GM19324 (cell line): ENCODE measurements around the gene GSN.

Experiments
- ATAC-seq: cut with Tn5 transposase; IDR thresholded peaks from one replicate; pipeline ENCODE4 v1.9.1; 2021; ENCODE audit warnings: mild to moderate bottlenecking, moderate library complexity; ENCODE audit not compliant: unreplicated experiment, low FRiP score

GSN gene

DNA sequence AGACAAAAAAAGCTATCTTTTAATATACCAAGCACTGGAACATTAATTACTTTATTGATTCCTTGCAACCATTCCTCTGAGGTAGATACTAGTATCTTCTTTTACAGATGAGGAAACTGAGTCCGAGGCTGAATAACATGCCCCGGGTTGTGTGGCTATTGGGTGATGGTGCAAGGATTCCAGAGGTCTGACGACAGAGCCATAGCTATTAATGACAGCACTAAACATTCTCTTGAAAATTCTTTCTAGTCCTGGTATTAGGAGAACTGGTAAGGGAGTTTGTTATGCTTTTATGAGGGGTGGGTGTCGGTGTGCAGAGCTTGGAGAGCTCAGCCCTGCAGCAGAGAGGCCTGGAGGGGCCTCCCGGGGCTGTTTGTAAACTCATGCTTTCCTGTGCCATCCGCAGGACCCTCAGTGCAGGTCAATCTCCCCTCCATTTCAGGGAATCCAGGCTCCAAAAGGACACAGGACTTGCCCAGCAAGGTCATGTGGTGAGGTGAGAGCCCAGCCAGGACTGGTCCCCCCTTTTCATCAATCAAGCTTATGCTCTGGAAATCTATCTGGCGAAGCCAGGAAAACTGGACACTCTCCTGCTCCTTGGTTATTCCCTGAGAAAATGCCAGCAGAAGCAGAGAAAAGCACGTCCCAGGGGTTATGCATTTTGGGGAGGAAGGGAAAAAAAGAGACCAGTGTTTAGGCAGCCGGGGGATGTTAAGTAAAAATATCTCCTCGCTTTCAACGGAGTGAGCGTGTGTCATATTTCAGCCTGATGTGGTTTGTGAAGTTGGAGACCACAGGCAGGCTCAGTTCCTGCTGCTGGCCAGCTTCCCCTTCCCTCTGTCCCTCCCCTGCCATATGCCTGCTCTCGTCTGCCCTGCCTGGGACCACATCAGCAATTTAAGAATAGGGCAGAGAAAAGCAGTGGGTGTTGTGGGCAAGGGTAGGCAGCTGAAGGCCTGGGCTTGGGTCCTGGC is 3.7 kb downstream of the GSN start:
- ATAC-seq: no peak

DNA sequence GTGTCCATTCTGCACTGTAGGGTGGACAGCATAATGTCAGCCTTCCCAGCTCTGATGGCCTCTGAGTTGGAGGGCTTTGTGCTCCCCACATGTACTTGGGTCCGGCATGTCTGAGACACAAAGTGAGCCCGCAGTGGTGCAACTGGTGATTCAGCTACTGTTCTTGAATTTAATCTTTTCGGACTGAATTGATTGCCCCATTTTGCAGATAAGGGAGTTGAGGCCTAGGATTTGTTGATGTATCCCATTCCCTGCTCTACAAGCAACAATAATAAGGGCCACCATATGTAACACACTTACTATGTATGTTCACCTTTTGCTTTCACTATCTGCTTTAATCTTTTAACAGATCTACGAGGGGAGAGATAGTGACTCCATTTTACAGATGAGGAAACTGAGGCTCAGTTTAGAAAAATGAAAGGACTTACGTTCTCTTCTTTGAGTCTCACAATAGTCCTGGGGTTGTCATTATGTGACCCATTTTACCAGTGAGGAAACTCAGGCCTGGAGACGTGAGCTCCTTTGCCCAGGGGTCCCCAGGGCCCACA is 4.5 kb downstream of the GSN start:
- ATAC-seq: no peak

DNA sequence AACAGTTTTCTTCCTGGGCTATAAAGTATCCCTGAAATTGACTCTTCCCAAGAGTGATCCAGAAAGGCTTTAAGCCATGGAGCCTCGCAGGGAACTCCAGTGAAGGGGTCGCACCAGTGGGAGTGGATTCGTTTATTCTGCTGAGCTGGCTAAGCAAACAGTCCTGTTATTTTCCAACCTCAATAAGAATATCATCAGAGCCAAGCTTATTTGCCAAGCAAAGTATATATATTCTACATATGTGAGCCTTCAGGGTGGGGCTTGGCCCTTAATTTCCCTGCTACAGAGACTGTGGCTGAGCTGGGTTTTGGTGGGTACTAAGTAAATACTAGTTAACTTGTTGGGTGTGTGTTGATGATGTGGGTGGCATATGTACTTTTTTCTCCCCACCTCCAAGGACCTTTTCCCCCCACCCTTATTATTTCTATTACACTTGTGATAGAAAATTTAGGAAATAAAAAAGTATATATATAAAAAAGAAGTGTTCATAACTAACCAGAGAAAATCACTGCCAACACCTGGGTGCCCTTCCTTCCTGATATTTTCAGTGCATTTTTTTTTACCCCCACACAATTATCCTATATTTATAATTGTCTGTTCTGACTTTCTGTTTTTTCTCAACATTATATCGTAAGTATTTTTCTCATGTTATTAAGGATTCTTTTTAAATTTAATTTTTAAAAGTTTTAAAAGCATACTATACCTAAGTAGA is 5.3 kb downstream of the GSN start:
- ATAC-seq: no peak

DNA sequence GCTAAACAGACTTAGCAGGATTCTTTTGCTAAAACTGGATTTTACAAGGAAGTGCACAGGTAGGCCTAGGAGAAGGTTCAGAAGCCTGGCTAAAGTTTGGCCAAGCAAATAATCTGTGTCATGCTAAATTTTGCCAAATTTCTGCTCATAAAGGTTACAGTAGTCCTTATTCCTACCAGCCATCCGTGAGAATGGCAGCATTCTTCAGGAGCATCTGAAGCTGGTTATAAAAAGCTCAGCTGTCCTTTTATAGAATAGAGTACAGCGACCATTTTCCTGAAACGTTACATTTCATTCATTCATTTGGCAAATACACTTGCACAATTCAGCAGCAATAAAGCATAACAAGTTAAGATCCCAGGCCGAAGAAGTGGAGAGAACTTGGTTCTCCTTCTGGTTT is 6.9 kb downstream of the GSN start:
- no peak for ATAC-seq

DNA sequence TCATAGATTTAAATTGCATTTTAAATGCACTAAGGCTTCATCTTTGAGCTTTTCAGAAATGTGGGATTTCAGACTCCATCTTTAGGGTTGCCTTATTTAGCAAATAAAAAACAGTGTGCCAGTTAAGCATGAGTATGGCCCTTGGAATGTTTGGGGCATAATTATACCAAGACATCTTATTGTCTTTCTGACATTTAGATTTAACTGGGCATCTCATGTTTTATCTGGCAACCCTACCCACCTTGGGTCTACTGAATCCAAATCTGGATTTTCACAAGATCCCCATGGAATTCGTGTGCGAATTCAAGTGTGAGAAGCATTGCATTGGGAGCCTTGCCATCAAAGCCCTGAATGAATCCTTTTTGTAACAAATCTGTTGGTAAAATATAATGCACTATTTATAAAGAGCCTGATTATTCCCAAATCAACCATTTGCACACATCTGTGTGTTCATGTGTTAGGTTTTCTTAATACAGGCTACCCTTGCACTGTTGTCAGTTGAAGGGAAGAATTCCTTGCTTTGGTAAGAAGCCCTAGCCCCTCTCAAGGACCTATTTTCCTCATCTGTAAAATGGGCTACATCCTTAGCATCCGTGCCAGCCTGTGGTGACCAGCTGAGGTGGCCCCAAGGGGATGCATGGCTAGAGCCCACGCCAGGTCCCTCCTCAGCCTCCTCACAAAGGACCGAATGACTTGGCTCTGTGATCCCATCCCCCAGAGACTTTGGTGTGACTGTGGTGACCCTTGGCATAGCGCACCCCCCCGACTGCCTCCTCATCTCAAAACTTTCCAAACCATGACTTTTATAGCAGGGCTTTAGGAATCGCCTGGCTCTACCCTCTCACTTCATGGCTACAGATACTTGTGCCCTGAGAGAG is 8.1 kb downstream of the GSN start:
- no peak for ATAC-seq

DNA sequence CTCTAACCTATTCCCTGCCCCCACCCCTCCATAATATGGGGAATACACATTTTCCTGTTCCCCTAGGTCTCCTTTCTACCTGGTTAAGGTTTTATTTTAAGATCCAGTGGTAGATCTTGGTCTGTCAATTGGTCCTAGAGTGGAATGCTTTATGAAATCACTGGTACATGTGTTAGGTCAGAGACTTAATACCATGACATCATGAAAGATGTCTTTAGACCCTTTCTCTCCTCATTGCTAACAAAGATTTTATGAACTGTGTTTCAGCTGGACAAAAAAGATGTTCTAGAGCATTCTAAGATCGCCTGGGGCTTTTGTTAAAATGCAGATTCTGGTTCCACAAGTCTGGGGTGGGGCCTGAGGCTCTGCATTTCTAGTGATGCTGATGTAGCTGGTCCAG is 9.1 kb downstream of the GSN start:
- ATAC-seq: no peak

DNA sequence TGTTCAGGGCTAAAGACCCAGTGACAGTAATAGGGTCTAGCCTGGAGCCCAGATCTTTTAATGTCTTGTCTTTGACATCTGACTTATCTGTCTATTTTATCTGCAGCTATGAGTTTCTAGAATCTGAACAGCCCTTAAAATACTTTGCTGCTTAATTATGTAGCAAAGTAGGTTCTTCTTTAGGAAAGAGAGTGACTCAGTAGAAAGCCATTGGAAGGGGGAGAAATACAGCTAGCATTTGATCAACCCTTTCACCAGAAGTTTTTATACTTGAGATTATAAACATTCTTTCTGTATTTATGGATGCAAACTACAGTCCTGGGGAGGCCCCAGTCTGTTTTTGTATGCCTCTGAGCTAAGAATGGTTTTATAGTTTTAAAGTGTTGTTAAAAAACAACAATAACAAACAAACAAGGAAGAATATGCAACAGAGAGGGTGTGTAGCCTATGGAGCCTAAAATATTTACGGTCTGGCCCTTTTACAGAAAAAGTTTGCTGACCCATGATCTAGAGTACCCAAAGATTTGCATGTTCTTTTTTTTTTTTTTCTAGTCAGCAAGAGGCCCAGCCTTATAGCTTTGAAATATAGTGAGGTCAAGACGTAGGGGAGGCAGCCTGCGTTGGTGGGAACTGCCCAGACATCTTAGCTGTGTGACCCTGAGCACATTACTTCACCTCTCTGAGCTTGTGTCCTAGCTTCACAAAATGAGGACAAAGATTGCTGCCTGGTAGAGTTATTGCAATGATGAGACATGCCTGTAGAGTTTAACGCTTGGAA is 9.7 kb downstream of the GSN start:
- no peak for ATAC-seq

DNA sequence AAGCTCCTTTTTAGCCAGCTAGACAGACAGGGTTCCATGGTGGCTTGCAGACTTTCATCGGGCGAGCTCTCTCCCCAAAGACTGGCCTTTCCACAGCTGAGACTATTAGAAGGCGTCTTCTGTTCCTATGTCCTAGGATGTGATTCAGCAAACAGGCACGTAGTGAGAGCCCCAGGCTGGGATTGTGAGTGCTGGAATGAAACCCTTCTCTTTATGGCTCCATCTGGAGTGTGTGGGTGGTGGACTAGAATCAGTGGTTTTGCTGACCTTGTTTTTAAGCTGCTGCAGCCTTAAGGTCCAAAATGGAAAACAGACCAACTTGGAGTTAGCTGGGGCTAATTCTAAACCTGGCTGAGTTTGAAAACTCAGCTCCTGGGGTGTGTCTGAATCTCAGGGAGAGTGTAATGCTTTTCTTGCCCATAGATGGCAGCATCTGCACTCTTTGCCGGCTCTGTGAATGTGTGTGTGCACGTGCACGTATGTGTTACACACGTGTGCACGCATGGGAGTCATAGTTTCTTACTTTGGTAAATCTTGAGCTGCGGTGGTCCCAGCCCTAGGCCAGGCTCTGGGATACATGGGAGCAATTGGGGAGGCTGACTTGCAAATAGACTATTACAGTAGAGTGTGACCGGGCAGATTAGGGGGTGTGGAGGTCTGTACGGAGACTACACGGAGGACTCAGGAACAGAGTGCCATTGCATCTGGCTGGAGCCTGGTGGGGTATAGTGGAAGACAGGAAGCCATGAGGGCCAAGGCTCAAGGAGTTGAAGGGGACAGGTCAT is 10.7 kb downstream of the GSN start:
- ATAC-seq: no peak

DNA sequence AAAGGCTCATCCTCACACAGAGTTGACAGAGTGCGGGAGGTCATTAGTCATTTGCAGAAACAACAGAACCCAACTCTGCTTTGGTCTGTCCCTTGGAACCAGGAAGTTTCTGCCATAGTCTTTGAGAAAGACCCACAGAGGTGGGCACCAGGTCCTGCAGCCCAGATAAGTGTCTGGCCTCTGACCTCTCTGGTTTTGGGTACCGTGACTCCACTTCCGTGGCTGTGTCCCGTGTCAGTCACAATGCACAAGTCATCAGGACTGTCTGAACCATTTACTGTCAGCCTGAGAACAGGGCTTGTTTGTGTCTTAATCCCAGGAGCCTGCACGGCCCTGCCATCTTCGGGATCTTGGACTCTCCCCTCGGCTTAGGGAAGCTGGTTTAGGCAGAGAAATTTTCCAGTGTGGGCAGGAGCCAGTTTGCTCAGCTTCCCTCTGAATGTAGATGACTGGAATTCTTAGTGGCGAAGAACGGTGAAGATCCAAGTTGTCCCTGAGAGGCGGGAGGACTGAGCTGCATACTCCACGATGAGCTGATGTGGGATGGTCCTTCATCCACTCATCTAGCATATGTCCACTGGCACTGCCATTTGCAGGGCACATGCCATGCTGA is 11.9 kb downstream of the GSN start:
- no peak for ATAC-seq

DNA sequence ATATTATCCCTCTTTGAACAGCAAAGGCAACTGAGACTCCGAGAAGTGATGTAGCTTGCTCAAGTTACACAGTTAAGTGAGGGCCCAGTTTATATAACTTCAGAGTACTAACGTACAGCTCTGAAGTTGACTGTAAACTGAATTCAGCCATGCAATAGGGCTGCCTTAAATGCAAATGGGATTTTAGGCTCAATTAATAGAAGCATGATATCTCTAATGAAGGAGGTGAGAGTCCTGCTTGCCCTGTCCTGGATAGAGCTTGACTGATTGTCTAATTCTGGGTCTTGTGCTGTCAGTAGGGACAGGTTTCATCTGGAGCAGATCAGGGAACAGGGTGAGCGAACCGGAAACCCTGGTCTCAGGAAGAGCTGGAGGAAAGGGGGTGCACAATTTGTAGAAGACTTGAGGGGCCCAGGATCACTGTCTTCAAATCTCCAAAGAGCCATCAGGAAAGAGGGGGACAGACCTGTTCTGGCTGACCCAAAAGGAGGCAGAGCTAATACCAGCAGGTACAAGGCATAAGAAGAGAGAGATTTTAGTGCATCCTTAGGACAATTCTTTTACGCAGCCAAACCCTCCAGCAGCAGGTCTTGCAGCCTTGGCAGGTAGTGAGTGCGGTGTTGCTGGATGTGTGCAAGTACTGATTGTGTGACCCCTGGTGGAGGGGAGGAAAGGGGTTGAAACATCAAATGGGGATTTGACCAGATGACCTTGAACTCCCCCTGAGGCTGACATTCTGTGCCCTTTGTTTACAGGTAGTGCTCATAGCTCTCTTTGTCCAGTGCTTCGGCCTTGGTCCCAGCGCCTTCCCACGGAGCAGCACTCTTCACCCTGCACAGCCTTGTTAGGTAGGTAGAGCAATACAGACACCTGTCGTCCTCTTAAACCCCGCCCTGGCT is 13.0 kb downstream of the GSN start:
- ATAC-seq: no peak

DNA sequence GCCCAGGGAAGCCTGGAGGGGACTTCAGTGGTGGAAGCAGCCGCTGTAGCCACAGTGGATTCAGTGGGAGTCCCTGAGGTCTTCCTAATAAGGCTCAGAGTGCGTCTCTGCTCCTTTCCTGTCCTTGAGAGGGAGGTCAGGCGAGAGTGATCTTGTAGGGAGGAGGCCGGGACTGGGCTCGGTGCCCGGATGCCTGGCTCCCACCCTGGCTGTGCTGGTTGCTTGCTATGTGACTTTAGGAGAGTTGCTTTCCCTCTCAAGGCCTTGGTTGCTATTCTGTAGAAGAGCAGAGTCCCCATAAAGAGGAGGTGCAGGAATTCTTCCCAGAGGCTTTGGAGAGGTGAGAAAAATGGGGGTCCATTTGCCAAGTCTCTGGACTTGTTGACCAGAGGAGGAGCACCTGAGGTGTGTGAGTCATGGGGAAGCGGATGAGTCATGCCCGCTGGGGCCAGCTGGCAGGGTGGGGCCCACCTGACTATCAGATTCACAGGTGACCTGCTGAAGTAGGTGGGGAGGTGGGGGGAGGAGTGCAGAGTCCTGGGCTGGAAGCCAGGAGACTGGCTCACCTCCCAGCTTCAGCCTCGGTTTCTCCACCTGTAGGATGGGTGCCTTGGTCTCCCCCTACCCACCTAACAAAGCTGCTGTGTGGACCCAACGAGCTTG is 13.8 kb downstream of the GSN start:
- ATAC-seq: no peak

DNA sequence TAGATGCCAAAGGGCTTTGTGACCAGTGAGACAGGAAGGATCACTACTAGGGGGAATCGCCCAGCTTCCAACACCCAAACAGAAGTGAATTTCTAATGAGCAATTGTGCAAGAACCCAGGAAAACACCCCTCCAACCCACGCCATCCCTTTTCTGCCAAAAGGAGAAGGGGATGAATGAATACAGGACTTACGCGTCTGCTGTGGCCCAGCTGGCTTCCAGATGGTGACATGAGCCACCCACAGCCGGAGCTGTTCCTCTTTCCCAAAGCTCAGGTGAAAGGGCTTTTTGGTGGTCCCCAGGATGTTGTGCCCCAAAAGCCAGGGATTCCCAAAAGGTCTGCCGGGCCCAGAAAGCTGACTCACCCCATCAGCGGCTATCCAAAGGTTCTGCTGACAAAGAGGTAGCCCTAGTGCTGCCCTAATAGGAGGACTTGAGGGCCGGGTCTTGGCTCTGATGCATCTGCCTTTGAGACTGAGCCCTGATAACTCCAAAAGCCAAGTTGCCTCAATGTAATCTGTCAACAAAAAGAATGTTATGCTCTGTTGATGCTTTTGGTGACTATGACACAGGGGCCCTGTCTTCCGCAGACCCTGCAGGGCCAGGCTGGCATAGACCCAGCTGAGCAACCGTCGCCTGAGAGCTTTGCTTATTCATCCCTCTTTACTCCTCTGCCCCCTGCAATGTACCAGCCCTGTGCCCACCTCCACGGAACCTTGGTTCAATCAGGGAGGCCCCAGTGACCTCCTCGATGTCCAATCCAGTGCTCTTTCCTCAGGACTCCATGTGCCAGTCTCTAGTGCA is 14.5 kb downstream of the GSN start:
- ATAC-seq: no peak

DNA sequence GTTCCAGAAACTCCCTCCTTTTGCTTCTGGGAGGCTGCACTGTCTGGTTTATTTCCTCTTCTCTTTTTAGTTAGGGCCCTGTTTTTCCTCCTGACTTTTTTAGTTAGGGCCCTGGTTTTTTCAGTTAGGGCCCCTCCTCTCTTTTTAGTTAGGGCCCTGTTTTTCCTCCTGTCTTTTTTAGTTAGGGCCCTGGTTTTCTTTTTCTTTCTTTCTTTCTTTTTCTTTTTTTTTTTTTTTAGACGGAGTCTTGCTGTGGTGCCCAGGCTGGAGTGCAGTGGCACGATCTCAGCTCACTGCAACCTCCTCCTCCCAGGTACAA is 15.1 kb downstream of the GSN start:
- no peak for ATAC-seq

DNA sequence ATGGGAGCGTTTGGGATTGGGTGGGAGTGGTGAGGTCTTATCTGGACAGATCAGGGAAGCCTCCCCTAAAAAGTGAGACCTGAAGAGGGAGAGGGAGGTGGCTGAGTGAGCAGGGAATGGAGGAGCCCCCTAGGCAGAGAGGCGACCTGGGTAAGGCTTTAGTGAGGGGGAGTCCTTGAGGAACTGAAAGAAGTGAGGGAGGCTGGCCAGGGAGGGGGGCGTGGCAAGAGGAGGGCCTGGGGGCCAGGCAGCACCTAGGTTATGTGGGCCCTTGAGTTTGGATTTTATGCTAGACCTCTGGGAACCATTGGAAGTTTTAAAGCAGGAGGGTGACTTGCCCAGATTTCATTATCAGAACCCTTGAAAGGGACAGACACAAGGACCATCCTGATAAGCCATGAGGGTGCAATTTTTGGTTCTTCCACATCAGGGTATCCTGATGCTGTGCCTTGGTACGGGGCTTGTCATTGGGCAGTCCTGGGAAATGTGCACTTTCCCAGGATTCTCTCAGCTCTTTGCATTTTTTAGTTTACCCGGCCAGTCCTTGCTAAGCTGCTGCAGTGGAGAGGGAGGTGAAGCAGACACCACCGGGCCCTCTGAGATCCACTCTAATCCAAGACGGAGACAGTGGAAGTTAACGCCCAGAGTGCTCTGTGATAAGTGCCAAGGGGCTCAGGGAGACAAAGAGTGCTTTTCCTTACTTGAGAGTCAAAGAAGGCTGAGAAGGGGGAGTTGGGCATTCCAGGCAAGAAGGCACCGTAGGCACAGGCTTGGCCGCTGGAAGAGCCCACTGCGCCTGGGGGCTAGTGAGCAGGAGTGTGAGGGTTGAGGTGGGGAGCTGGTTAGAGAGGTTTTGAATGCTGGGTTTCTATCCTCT is 16.1 kb downstream of the GSN start:
- no peak for ATAC-seq

DNA sequence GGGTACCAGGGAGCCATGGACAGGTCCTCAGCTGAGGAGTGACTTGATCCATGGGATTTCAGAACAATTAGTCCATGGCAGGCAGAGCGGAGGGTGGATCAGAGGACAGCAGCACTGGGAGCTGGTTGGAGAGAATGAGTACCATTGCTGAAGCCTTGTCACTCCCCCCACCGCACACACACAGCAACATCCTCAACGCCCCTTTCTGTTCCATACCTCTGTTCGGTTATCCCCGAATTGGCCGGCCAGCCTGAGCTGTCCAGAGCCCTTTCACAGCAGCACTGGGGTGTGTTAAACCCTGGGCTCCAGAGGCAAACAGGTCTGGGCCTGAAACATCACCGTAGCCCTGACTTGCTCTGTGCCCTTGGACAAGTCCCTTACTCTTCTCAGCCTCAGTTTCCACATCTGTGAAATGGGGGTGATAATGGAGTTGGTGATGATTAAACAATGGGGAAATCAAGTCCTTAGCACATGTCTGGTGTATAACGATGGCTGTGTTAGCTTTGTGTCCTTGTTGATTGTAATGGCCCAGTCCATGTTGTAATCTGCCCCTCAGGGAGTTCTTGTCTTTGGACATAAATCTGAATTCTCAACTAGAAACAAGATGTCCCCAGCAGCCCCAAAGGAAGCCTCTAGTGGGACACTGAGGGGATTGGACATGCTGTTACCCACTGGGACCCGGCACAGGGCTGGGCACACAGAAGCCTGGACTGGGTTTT is 16.9 kb downstream of the GSN start:
- no peak for ATAC-seq
